Stimulated activated naive CD8-positive, alpha-beta T cell treated with anti-CD3 and anti-CD28 coated beads, Interleukin-15, Interleukin-2, amounts not matched to agents 100 ng/mL and 50 ng/mL, for 24 hours (primary cell): ENCODE results near the gene PRSS33.

Source experiments
- H3K27ac Mint-ChIP-seq: one replicate; pipeline ENCODE4 v1.8.0; 2021; ENCODE audit warnings: mild to moderate bottlenecking, mixed read lengths
- H3K27me3 Mint-ChIP-seq: one replicate; pipeline ENCODE4 v1.8.0; 2021; ENCODE audit warnings: mixed read lengths
- H3K36me3 Mint-ChIP-seq: one replicate; pipeline ENCODE4 v1.8.0; 2021; ENCODE audit warnings: low read depth, mixed read lengths
- H3K4me1 Mint-ChIP-seq: one replicate; pipeline ENCODE4 v1.8.0; 2021; ENCODE audit warnings: low read depth, mixed read lengths
- H3K4me3 Mint-ChIP-seq: one replicate; pipeline ENCODE4 v1.8.0; 2021; ENCODE audit warnings: mild to moderate bottlenecking, mixed read lengths
- H3K9me3 Mint-ChIP-seq: one replicate; pipeline ENCODE4 v1.8.0; 2021; ENCODE audit warnings: mixed read lengths

PRSS33 gene

GRCh38 chr16:2739625-2740430 lies 47.5 kb downstream of the PRSS33 start:
- Mint-ChIP-seq H3K27me3 (no peaks in the 10 kb centered on the region), H3K4me1 (no peaks in the 10 kb centered on the region), H3K9me3 (no peaks in the 10 kb centered on the region), H3K4me3 (no peak overlapping the region), H3K27ac (no peak overlapping the region), H3K36me3 (no peaks in the 10 kb centered on the region)

- Mint-ChIP-seq H3K4me1 (no peaks in the 10 kb centered on the region), H3K9me3 (no peaks in the 10 kb centered on the region), H3K4me3 (no peak overlapping the region), H3K36me3 (no peaks in the 10 kb centered on the region), H3K27ac (no peak overlapping the region), H3K27me3 (no peaks in the 10 kb centered on the region)
Observed at GRCh38 chr16:2738615-2739014, 48.7 kb downstream of the PRSS33 start.

- H3K27me3 Mint-ChIP-seq = no peaks in the 10 kb centered on the region
- H3K9me3 Mint-ChIP-seq = no peaks in the 10 kb centered on the region
- H3K4me3 Mint-ChIP-seq = no peak overlapping the region
- H3K36me3 Mint-ChIP-seq = no peaks in the 10 kb centered on the region
- H3K4me1 Mint-ChIP-seq = no peaks in the 10 kb centered on the region
- H3K27ac Mint-ChIP-seq = no peak overlapping the region
Observed at GRCh38 chr16:2737895-2738418, 49.4 kb downstream of the PRSS33 start.

GRCh38 chr16:2737238-2737605 lies 50.1 kb downstream of the PRSS33 start:
- Mint-ChIP-seq H3K36me3 (no peaks in the 10 kb centered on the region), H3K4me3 (no peak overlapping the region), H3K9me3 (no peaks in the 10 kb centered on the region), H3K27ac (no peak overlapping the region), H3K27me3 (no peaks in the 10 kb centered on the region), H3K4me1 (no peaks in the 10 kb centered on the region)

GRCh38 chr16:2736476-2737237 lies 50.7 kb downstream of the PRSS33 start:
- H3K4me3 Mint-ChIP-seq = no peak overlapping the region
- no peaks in the 10 kb centered on the region for H3K27me3 Mint-ChIP-seq
- H3K27ac Mint-ChIP-seq = no peak overlapping the region
- no peaks in the 10 kb centered on the region for H3K36me3 Mint-ChIP-seq
- H3K4me1 Mint-ChIP-seq = no peaks in the 10 kb centered on the region
- no peaks in the 10 kb centered on the region for H3K9me3 Mint-ChIP-seq

- no peaks in the 10 kb centered on the region for H3K9me3 Mint-ChIP-seq
- H3K36me3 Mint-ChIP-seq = no peaks in the 10 kb centered on the region
- no peaks in the 10 kb centered on the region for H3K27me3 Mint-ChIP-seq
- no peak overlapping the region for H3K4me3 Mint-ChIP-seq
- H3K27ac Mint-ChIP-seq = no peak overlapping the region
- no peaks in the 10 kb centered on the region for H3K4me1 Mint-ChIP-seq
Observed at GRCh38 chr16:2734844-2735515, 52.4 kb downstream of the PRSS33 start.
